Neural cell (in vitro differentiated cells): ENCODE results near the gene FER1L5.

Experiments
- EP300 ChIP-seq: fragments of 450-650 bp; conservative IDR thresholded peaks from 2 replicates; pipeline ENCODE4 v1.6.1; 2014; ENCODE audit warnings: antibody characterized with exemption, mild to moderate bottlenecking, moderate library complexity; ENCODE audit not compliant: poor library complexity, severe bottlenecking
- EZH2 ChIP-seq: fragments of 200-600, 300-800 bp; shearing (Covaris generic), sonication (generic); IDR thresholded peaks from 2 replicates; pipeline ENCODE4 v1.6.1; 2014; ENCODE audit warnings: antibody characterized with exemption, low read length, borderline replicate concordance, mild to moderate bottlenecking; ENCODE audit not compliant: insufficient read depth, poor library complexity, severe bottlenecking
- MXI1 ChIP-seq: fragments of 450-650 bp; conservative IDR thresholded peaks from 2 replicates; pipeline ENCODE4 v1.6.1; 2014; ENCODE audit warnings: antibody characterized with exemption, mild to moderate bottlenecking; ENCODE audit not compliant: poor library complexity, severe bottlenecking
- POLR2AphosphoS5 ChIP-seq: IDR thresholded peaks from 2 replicates; pipeline ENCODE4 v1.6.1; 2012
- RAD21 ChIP-seq: fragments of 450-650 bp; conservative IDR thresholded peaks from 2 replicates; pipeline ENCODE4 v1.6.1; 2014; ENCODE audit warnings: antibody characterized with exemption, mild to moderate bottlenecking, moderate library complexity
- TAF1 ChIP-seq: IDR thresholded peaks from 2 replicates; pipeline ENCODE4 v1.6.1; 2012; ENCODE audit warnings: low read depth
- TF ChIP-seq, protein P1 (sequence below): fragments of 450-650 bp; IDR thresholded peaks from 2 replicates; pipeline ENCODE4 v1.5.1; 2014; ENCODE audit warnings: antibody characterized with exemption, mild to moderate bottlenecking, moderate library complexity; ENCODE audit not compliant: poor library complexity, severe bottlenecking
- TF ChIP-seq, protein P2 (sequence below): IDR thresholded peaks from 2 replicates; pipeline ENCODE4 v1.6.1; 2012; ENCODE audit warnings: borderline replicate concordance

DNA sequence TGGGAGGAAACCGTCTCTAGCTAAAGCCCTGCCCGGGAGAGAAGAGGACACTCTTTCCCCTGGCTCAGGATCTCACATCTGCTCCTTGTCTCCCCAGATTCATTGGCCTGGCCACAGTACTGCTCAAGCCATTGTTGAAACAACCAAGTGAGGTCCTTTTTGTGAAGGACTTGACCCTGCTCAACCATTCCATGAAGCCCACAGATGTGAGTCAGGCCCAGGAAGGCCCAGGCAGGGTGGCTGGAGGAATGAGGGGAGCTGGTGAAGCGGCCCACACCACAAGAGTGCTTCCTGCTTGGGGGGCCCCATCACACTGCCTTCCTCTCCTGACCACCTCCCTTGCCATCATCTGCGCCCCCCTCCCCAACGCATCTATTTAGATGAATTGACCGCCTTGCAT lies 5.1 kb downstream of the FER1L5 start:
- TF ChIP-seq, protein P1, sequence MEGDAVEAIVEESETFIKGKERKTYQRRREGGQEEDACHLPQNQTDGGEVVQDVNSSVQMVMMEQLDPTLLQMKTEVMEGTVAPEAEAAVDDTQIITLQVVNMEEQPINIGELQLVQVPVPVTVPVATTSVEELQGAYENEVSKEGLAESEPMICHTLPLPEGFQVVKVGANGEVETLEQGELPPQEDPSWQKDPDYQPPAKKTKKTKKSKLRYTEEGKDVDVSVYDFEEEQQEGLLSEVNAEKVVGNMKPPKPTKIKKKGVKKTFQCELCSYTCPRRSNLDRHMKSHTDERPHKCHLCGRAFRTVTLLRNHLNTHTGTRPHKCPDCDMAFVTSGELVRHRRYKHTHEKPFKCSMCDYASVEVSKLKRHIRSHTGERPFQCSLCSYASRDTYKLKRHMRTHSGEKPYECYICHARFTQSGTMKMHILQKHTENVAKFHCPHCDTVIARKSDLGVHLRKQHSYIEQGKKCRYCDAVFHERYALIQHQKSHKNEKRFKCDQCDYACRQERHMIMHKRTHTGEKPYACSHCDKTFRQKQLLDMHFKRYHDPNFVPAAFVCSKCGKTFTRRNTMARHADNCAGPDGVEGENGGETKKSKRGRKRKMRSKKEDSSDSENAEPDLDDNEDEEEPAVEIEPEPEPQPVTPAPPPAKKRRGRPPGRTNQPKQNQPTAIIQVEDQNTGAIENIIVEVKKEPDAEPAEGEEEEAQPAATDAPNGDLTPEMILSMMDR: no peak
- TF ChIP-seq EZH2 (no peak), EP300 (no peak), POLR2AphosphoS5 (no peak), TAF1 (no peak), RAD21 (no peak), MXI1 (no peak)
- TF ChIP-seq, protein P2, sequence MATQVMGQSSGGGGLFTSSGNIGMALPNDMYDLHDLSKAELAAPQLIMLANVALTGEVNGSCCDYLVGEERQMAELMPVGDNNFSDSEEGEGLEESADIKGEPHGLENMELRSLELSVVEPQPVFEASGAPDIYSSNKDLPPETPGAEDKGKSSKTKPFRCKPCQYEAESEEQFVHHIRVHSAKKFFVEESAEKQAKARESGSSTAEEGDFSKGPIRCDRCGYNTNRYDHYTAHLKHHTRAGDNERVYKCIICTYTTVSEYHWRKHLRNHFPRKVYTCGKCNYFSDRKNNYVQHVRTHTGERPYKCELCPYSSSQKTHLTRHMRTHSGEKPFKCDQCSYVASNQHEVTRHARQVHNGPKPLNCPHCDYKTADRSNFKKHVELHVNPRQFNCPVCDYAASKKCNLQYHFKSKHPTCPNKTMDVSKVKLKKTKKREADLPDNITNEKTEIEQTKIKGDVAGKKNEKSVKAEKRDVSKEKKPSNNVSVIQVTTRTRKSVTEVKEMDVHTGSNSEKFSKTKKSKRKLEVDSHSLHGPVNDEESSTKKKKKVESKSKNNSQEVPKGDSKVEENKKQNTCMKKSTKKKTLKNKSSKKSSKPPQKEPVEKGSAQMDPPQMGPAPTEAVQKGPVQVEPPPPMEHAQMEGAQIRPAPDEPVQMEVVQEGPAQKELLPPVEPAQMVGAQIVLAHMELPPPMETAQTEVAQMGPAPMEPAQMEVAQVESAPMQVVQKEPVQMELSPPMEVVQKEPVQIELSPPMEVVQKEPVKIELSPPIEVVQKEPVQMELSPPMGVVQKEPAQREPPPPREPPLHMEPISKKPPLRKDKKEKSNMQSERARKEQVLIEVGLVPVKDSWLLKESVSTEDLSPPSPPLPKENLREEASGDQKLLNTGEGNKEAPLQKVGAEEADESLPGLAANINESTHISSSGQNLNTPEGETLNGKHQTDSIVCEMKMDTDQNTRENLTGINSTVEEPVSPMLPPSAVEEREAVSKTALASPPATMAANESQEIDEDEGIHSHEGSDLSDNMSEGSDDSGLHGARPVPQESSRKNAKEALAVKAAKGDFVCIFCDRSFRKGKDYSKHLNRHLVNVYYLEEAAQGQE: no peak
